GM23338 (cell line): ENCODE measurements around the gene MAP2K4. TPM values are rescaled to one million over a fixed set of nuclear protein-coding genes. Genes with fewer than 3 reads are reported as not detected.

Experiments
- ATAC-seq: fragments of 200-7000 bp; cut with Tn5 transposase; 3 replicates; pipeline ENCODE4 v1.9.1; 2020
- DNase-seq: peaks from one replicate; pipeline ENCODE4 v3.0.0-alpha.2; 2015; ENCODE audit warnings: low spot score
- H2AFZ ChIP-seq: fragments of 200-600 bp; sonication (generic); 2 replicates; pipeline ENCODE4 v1.8.0; 2016; ENCODE audit warnings: antibody characterized with exemption, mild to moderate bottlenecking, moderate library complexity
- H3F3A ChIP-seq: fragments of 200-600 bp; sonication (generic); replicated peaks from 2 replicates; pipeline ENCODE4 v1.8.0; 2017; ENCODE audit warnings: antibody characterized with exemption, mixed run types, low read depth
- H3K27ac ChIP-seq: fragments of 200-600 bp; sonication (generic); 2 replicates; pipeline ENCODE4 v1.6.1; 2016; ENCODE audit warnings: low read depth
- H3K27me3 ChIP-seq: fragments of 200-600 bp; sonication (generic); 2 replicates; pipeline ENCODE4 v1.8.0; 2016; ENCODE audit warnings: mild to moderate bottlenecking, mixed run types, moderate library complexity; ENCODE audit not compliant: insufficient read depth
- H3K36me3 ChIP-seq: fragments of 200-600 bp; sonication (generic); 2 replicates; pipeline ENCODE4 v1.8.0; 2016; ENCODE audit warnings: mild to moderate bottlenecking; ENCODE audit not compliant: insufficient read depth
- H3K4me1 ChIP-seq: fragments of 200-600 bp; sonication (generic); 2 replicates; pipeline ENCODE4 v1.8.0; 2016; ENCODE audit warnings: mild to moderate bottlenecking, moderate library complexity; ENCODE audit not compliant: insufficient read depth
- H3K4me2 ChIP-seq: fragments of 200-600 bp; sonication (generic); 2 replicates; pipeline ENCODE4 v1.7.1; 2017; ENCODE audit warnings: mixed run types
- H3K4me3 ChIP-seq: fragments of 200-600 bp; sonication (generic); 2 replicates; pipeline ENCODE4 v1.6.1; 2016; ENCODE audit warnings: mixed run types
- H3K79me2 ChIP-seq: fragments of 200-600 bp; sonication (generic); replicated peaks from 2 replicates; pipeline ENCODE4 v1.8.0; 2017; ENCODE audit warnings: mild to moderate bottlenecking; ENCODE audit not compliant: insufficient read depth
- H3K9me2 ChIP-seq: fragments of 200-600 bp; sonication (generic); 2 replicates; pipeline ENCODE4 v1.8.0; 2017; ENCODE audit not compliant: insufficient read depth
- H4K20me1 ChIP-seq: fragments of 200-600 bp; sonication (generic); replicated peaks from 2 replicates; pipeline ENCODE4 v1.8.0; 2017; ENCODE audit warnings: mild to moderate bottlenecking; ENCODE audit not compliant: insufficient read depth
- H3K27ac Mint-ChIP-seq: 2 replicates; pipeline ENCODE4 v1.8.0; 2020; ENCODE audit warnings: inconsistent platforms, mild to moderate bottlenecking, moderate library complexity, mixed read lengths
- H3K27me3 Mint-ChIP-seq: 3 replicates; pipeline ENCODE4 v1.8.0; 2022; ENCODE audit warnings: low read depth, mild to moderate bottlenecking, moderate library complexity, mixed read lengths, inconsistent platforms; ENCODE audit not compliant: insufficient read depth, poor library complexity
- H3K36me3 Mint-ChIP-seq: 3 replicates; pipeline ENCODE4 v1.8.0; 2021; ENCODE audit warnings: low read depth, mild to moderate bottlenecking, inconsistent platforms, moderate library complexity, mixed read lengths
- H3K4me1 Mint-ChIP-seq: 3 replicates; pipeline ENCODE4 v1.8.0; 2020; ENCODE audit warnings: mild to moderate bottlenecking, inconsistent platforms, mixed read lengths
- H3K4me3 Mint-ChIP-seq: 3 replicates; pipeline ENCODE4 v1.8.0; 2021; ENCODE audit warnings: moderate library complexity, mild to moderate bottlenecking, inconsistent platforms, mixed read lengths
- H3K9me3 Mint-ChIP-seq: 3 replicates; pipeline ENCODE4 v1.8.0; 2020; ENCODE audit warnings: moderate library complexity, mild to moderate bottlenecking, inconsistent platforms, mixed read lengths
- CREB1 ChIP-seq: fragments of 250-450 bp; sonication (Bioruptor Pico); IDR thresholded peaks from 2 replicates; pipeline ENCODE4 v1.5.0; 2020; ENCODE audit warnings: low read depth, mild to moderate bottlenecking, moderate library complexity
- EZH2 ChIP-seq: fragments of 200-600 bp; sonication (generic); IDR thresholded peaks from one replicate; pipeline ENCODE4 v1.8.0; 2017; ENCODE audit warnings: antibody characterized with exemption, mild to moderate bottlenecking, low read depth; ENCODE audit not compliant: unreplicated experiment
- EZH2phosphoT487 ChIP-seq: fragments of 200-600 bp; sonication (generic); IDR thresholded peaks from one replicate; pipeline ENCODE4 v1.8.1; 2018; ENCODE audit warnings: antibody characterized with exemption; ENCODE audit not compliant: unreplicated experiment
- JUNB ChIP-seq: IDR thresholded peaks from one replicate; pipeline ENCODE4 v1.6.1; 2016; ENCODE audit warnings: antibody characterized with exemption; ENCODE audit not compliant: unreplicated experiment
- NANOG ChIP-seq: IDR thresholded peaks from 2 replicates; pipeline ENCODE4 v1.6.1; 2016; ENCODE audit warnings: antibody characterized with exemption, borderline replicate concordance
- POLR2AphosphoS5 ChIP-seq: IDR thresholded peaks from 2 replicates; pipeline ENCODE4 v1.6.1; 2016; ENCODE audit warnings: antibody characterized with exemption, low read depth
- STAT1 ChIP-seq: IDR thresholded peaks from one replicate; pipeline ENCODE4 v1.6.1; 2016; ENCODE audit warnings: antibody characterized with exemption; ENCODE audit not compliant: unreplicated experiment
- ZNF114 ChIP-seq: fragments of 250-450 bp; sonication (Bioruptor Pico); IDR thresholded peaks from 2 replicates; pipeline ENCODE4 v1.5.0; 2020; ENCODE audit warnings: mild to moderate bottlenecking, moderate library complexity
- ZNF331 ChIP-seq: fragments of 250-450 bp; sonication (Bioruptor Pico); IDR thresholded peaks from 2 replicates; pipeline ENCODE4 v1.5.0; 2020; ENCODE audit warnings: low read depth, mild to moderate bottlenecking, moderate library complexity
- polyA plus RNA-seq: library from polyadenylated mRNA; unstranded; fragments of >200 nt; fragmentation: Nextera tagmentation; extraction: Ambion mirVana; gene quantifications from 2 replicates; pipeline ENCODE4 v1.2.1, GENCODE V29; 2016
- total RNA-seq: library from RNA; depleted of rRNA; stranded (reverse); fragments of >200 nt; shearing (Covaris generic); gene quantifications from 2 replicates; pipeline ENCODE4 v1.2.3, GENCODE V29; 2014
- TF ChIP-seq, protein P1 (sequence below): IDR thresholded peaks from one replicate; pipeline ENCODE4 v1.6.1; 2018; ENCODE audit warnings: antibody characterized with exemption; ENCODE audit not compliant: unreplicated experiment
- TF ChIP-seq, protein P2 (sequence below): IDR thresholded peaks from 2 replicates; pipeline ENCODE4 v1.6.1; 2016; ENCODE audit warnings: antibody characterized with exemption
- TF ChIP-seq, protein P3 (sequence below), 2 experiments: fragments of 200-600 bp in 1 of 2; sonication (generic) in 1 of 2; conservative IDR thresholded peaks; 2 replicates each; pipeline versions ENCODE4 v1.5.1 to v1.6.1; 2016 to 2017; ENCODE audit warnings: antibody characterized with exemption in 2 of 2, low read depth in 2 of 2, mild to moderate bottlenecking in 2 of 2, moderate library complexity in 1 of 2

The MAP2K4 gene
- total and polyA plus RNA-seq, 2 experiments from 2014 or later: 25.3 to 36.4 TPM

DNA sequence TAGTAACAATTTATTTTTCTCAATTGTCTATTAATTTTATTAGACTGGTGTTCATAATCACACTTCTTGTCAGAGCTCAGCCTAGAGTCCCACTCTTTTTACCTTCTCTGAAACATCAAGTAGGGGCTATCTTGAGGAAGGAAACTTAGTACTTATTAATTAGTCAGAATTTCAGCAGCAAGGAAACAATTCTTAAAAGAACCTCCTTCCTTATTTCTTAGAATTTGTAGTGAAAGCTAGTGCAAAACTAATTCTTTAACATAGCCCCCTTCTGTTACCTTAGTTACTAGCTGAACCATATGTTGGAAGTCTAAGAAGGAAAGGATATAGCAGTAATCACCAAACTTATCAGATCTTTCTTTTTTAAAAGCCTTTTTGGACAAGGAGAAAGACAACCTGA, 35.2 kb downstream of the MAP2K4 start (continued):
- TF ChIP-seq, protein P1, sequence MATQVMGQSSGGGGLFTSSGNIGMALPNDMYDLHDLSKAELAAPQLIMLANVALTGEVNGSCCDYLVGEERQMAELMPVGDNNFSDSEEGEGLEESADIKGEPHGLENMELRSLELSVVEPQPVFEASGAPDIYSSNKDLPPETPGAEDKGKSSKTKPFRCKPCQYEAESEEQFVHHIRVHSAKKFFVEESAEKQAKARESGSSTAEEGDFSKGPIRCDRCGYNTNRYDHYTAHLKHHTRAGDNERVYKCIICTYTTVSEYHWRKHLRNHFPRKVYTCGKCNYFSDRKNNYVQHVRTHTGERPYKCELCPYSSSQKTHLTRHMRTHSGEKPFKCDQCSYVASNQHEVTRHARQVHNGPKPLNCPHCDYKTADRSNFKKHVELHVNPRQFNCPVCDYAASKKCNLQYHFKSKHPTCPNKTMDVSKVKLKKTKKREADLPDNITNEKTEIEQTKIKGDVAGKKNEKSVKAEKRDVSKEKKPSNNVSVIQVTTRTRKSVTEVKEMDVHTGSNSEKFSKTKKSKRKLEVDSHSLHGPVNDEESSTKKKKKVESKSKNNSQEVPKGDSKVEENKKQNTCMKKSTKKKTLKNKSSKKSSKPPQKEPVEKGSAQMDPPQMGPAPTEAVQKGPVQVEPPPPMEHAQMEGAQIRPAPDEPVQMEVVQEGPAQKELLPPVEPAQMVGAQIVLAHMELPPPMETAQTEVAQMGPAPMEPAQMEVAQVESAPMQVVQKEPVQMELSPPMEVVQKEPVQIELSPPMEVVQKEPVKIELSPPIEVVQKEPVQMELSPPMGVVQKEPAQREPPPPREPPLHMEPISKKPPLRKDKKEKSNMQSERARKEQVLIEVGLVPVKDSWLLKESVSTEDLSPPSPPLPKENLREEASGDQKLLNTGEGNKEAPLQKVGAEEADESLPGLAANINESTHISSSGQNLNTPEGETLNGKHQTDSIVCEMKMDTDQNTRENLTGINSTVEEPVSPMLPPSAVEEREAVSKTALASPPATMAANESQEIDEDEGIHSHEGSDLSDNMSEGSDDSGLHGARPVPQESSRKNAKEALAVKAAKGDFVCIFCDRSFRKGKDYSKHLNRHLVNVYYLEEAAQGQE: no peak
- TF ChIP-seq STAT1 (no peak), NANOG (no peak), CREB1 (no peak), JUNB (no peak), EZH2 (no peak), POLR2AphosphoS5 (no peak), ZNF114 (CRISPR knock-in tag) (no peak)
- TF ChIP-seq, protein P2, sequence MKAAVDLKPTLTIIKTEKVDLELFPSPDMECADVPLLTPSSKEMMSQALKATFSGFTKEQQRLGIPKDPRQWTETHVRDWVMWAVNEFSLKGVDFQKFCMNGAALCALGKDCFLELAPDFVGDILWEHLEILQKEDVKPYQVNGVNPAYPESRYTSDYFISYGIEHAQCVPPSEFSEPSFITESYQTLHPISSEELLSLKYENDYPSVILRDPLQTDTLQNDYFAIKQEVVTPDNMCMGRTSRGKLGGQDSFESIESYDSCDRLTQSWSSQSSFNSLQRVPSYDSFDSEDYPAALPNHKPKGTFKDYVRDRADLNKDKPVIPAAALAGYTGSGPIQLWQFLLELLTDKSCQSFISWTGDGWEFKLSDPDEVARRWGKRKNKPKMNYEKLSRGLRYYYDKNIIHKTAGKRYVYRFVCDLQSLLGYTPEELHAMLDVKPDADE: no peak
- TF ChIP-seq, protein P3, sequence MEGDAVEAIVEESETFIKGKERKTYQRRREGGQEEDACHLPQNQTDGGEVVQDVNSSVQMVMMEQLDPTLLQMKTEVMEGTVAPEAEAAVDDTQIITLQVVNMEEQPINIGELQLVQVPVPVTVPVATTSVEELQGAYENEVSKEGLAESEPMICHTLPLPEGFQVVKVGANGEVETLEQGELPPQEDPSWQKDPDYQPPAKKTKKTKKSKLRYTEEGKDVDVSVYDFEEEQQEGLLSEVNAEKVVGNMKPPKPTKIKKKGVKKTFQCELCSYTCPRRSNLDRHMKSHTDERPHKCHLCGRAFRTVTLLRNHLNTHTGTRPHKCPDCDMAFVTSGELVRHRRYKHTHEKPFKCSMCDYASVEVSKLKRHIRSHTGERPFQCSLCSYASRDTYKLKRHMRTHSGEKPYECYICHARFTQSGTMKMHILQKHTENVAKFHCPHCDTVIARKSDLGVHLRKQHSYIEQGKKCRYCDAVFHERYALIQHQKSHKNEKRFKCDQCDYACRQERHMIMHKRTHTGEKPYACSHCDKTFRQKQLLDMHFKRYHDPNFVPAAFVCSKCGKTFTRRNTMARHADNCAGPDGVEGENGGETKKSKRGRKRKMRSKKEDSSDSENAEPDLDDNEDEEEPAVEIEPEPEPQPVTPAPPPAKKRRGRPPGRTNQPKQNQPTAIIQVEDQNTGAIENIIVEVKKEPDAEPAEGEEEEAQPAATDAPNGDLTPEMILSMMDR (conservative IDR thresholded peaks at IDR 0.05; ENCODE audit: low read depth in 2 of 2): no peak

DNA sequence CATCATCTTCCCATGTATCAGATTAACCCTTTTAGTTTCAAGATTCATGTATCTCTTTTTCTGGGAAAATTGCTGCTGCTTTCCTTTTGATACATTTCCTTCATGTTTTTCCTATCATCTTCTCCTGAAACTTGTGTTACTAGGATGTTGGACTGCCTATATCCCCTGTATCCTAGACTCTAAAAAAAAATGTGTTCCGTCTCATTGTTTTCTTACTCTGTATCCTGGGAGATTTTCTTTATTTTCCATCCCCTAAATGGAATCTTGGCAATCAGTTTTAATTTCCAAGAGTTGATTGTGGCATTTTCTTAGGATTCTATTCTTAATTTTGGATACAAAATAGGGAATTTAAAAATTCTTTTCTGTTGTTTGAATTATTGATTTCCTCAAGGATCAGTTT, 36.8 kb downstream of the MAP2K4 start:
- H3K36me3 Mint-ChIP-seq: peaks cover 6% of the 10 kb centered on the region; the same call in 2 of the 3 replicates
- no peak overlapping the region for H3K4me2 ChIP-seq
- no peak for ATAC-seq
- H4K20me1 ChIP-seq: no peaks in the 10 kb centered on the region
- peaks cover 96% of the 10 kb centered on the region for H3K79me2 ChIP-seq
- DNase-seq: no peak
- no peak overlapping the region for H2AFZ ChIP-seq
- H3K4me3 ChIP-seq: no peak overlapping the region
- no peaks in the 10 kb centered on the region for H3F3A ChIP-seq
- no peak overlapping the region for H3K4me3 Mint-ChIP-seq
- H3K27ac Mint-ChIP-seq: 0 out of 2 replicates have a peak overlapping the region, but pooled peaks have one; percentile 19
- no peaks in the 10 kb centered on the region for H3K27me3 Mint-ChIP-seq
- H3K27ac ChIP-seq: no peak overlapping the region
- peaks cover 38% of the 10 kb centered on the region for H3K4me1 Mint-ChIP-seq
- H3K9me3 Mint-ChIP-seq: no peaks in the 10 kb centered on the region
- H3K9me2 ChIP-seq: no peaks in the 10 kb centered on the region
- H3K36me3 ChIP-seq: no peaks in the 10 kb centered on the region
- H3K4me1 ChIP-seq: peaks cover 23% of the 10 kb centered on the region
- no peaks in the 10 kb centered on the region for H3K27me3 ChIP-seq
- no peak for TF ChIP-seq POLR2AphosphoS5
- no peak for TF ChIP-seq EZH2
- TF ChIP-seq EZH2phosphoT487: no peak
- no peak for TF ChIP-seq CREB1
- TF ChIP-seq, protein P1: no peak
- no peak for TF ChIP-seq JUNB
- TF ChIP-seq NANOG: no peak
- TF ChIP-seq, protein P2: no peak
- TF ChIP-seq, protein P3 (conservative IDR thresholded peaks at IDR 0.05; ENCODE audit: low read depth in 2 of 2): no peak
- no peak for TF ChIP-seq ZNF331 (CRISPR knock-in tag)
- TF ChIP-seq ZNF114 (CRISPR knock-in tag): no peak
